Activated CD4-positive, alpha-beta T cell treated with anti-CD3 and anti-CD28 coated beads for 24 hours (primary cell): ENCODE results near the gene ARL6IP4.
"Not testable (repeated sequence)": the region's sequence is repeated elsewhere in the genome, so short reads cannot be mapped to it uniquely, and the experiment has no call there.

Source experiments
- DNase-seq, 2 donors: peaks; one replicate each; pipeline ENCODE4 v3.0.0-alpha.2; 2020; ENCODE audit warnings: low read depth in 2 of 2

ARL6IP4 gene

DNA sequence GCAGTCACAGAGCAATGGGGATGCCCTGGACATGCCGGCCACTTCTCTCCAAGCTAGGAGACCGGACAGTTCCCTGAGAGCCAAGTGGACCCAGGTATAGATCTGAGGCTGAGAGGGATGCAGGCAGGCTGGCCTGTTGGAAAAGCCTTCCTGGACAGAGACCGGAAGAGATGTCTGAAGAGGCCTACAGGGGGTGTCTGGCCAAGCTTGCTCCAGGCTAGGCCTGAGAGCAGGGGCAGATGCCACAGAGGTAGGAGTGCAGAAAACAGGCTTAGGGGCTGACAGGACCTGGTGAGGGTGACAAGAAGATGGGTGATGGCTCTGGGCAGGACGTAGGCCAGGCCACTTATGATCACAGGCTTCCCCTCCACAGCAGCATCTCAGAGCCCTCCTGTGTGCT, 30.2 kb downstream of the ARL6IP4 start:
- DNase-seq = no peak

DNA sequence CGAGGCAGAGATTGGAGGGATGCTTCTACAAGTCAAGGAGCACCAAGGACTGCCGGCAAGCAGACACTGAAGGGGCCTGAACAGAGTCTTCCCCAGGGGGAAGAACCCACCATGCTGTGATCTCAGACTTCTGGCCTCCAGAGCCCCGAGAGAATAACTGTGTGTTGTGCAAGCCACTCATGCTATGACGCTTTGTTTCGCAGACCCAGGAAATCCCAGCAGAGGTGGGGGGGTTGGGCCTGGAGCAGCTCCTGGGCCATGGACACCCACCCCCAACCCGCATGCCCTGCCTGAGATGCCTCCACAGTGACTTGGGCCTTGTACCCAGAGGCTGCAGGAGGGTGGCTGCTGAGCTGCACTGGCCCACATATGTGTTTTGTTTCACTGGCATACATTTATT, 31.2 kb downstream of the ARL6IP4 start:
- no peak for DNase-seq

DNA sequence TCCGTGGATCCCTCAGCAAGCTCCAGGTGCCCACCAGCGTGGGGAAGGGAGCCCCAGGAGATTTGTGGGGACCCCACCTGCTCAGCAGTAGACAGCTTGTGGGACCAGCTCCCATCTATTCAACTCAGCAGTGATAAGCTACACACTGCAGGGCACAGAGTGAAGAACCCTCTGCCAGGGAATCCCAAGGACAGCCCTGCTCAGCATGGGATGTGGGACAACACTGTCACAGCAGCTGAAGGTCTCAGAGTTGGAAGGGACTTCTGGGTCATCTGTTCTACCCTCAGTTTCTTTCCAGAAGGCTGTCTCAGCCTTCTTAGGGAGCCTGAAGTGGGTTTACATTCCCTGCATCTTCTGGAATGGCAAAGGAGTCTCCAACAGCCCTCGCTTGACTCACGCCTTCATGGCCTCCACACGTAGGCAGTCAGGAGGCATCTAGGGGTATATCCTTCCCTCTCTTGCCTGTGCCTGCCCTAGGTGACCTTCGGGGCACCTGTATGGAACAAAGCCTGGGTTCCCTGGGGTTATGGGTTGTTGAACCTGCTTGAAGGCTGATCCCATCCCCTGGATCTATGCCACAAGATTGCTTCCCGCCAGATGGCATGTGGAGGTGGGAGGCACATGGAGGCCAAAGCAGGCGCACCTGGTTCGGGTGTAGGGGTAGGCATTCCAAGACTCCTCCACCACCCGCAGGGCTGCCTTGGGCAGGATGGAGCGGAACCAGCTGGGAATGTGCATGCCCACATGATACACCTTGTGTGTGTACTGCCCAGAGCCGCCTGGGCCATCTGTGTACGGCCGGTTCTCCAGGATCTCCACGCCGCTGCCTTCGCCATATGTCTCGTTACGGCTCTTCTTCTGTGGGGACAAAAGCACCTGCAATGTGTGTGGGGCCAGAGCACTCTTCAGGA, 33.0 kb downstream of the ARL6IP4 start:
- DNase-seq = no peak

DNA sequence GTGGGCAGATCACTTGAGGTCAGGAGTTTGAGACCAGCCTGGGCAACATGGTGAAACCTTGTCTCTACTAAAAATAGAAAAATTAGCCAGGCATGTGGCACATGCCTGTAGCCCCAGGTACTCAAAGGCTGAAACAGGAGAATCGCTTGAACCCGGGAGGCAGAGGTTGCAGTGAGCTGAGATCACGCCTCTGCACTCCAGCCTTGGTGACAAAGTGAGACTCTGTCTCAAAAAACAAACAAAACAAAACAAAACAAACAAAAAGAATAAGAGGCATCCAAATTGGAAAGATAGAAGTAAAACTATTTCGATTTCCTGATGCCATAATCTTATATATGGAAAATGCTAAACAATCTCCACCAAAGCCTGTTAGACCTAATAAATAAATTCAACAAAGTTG, 34.0 kb downstream of the ARL6IP4 start:
- DNase-seq = not testable (repeated sequence)

DNA sequence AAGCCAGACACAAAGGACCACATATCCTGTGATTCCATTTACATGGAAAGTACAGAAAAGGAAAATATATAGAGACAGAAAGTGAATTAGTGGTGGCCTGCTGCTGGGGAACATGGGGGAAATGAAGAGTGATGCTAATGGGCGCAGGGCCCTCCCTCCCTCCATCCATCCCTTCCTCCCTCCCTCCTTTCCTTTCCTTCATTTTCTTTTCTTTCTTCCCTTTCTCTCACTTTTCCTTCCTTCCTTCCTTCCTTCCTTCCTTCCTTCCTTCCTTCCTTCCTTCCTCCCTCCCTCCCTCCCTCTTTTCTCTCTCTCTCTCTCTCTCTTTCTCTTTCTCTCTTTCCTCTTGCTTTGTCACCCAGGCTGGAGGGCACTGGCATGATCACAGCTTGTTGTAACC, 37.3 kb downstream of the ARL6IP4 start:
- no peak for DNase-seq

DNA sequence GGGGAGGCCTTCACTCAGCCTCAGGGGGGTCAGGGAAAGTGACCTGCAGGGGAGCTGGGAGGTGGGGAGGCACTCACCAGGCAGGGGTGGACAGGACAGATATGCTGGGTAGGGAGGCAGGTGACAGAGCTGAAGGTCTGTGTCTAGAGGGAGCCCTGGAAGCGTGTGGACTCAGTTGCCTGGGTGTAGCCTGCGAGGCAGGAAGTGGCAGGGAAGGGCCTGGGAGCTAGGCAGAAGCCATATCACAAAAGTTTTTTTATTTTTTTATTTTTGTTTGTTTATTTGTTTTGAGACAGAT, 39.3 kb downstream of the ARL6IP4 start:
- no peak for DNase-seq

DNA sequence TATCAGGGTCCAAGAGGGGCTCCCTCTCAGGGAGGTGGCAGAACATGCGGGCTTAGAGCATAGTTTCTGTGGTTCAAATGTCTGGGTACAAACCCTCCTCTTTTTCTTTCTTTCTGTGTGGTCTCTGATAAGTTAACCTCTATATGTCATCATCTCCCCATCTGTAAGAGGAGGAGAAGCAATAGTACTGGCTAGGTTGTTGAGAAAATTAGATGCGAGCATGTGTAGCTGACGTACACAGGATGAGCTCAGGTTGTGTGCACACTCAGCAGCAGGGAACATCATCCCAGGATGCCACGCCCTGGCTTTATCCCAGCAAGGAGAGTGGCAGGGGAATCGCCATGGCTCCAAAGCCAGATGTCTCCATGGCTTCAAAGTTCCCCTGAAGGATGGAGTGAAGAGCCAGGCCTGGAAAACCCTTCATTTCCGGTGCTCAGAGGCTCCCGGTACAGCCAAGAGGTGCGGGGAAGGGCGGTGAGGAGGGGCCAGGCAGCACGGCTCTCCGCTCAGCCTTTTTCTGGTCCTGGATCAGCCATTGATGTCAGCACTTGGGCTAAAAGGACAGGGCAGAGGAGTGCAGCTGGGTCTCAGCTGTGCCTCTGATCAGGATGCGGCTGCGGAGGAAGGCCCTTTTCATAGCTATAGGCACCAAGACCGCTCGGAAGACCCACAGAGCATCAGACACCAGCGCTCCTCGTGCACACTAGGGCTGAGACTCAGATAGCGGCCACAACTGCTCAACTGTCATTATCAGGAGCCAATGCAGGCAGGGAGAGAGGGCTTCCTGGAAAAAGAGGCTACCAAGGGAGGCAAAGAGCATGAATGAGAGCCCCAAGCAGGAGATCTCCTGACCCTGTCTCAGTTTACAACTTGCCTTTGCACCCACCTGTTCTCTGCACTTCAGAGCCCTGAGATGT, 41.5 kb downstream of the ARL6IP4 start:
- no peak for DNase-seq

DNA sequence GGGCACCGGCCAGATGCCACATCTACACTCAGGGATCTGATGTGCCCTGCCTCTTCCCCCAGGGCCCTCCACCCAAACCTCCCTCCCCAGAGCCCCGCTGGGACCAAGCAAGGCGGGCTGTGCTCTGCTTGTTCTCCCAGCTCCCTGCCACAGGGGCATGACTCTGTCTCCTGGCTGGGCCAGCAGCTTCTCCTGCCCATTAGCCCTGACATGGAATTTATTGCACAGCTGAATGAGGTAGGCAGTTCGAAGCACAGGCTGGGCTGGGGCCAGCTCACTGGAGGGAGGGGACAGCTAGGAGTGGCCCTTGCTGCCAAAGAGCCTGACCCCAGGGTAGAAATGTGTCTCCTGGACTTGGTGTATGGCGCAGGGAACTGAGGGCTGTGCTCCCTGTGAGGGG, 42.4 kb downstream of the ARL6IP4 start:
- DNase-seq = no peak

DNA sequence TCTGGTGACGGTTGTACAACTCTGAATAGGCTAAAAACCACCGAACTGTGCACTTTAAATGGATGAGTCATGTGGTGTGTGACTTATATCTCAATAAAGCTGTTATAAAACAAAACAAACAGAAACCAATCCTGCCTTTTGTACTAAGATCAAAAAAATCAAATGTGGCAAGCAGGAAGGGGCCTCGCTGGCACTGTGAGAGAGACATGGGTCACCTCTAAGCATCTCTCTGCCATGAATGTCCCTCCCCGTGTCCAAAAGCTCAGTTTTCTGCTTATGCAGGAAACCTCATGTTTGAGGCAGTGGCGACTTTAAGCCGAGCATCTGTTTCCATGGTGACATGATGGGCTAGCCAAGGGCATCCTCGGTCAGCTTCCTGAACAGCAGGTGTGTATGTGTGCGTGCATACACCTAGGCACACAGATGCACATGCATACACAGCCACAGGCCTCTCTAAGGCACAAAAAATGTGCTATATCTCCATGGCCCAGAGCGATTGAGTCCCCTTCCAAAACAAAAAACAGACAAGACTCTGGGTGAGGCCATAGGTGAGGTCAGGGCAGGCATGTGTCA, 44.4 kb downstream of the ARL6IP4 start:
- peak in 1 of 2 donors; percentile 6 for DNase-seq

DNA sequence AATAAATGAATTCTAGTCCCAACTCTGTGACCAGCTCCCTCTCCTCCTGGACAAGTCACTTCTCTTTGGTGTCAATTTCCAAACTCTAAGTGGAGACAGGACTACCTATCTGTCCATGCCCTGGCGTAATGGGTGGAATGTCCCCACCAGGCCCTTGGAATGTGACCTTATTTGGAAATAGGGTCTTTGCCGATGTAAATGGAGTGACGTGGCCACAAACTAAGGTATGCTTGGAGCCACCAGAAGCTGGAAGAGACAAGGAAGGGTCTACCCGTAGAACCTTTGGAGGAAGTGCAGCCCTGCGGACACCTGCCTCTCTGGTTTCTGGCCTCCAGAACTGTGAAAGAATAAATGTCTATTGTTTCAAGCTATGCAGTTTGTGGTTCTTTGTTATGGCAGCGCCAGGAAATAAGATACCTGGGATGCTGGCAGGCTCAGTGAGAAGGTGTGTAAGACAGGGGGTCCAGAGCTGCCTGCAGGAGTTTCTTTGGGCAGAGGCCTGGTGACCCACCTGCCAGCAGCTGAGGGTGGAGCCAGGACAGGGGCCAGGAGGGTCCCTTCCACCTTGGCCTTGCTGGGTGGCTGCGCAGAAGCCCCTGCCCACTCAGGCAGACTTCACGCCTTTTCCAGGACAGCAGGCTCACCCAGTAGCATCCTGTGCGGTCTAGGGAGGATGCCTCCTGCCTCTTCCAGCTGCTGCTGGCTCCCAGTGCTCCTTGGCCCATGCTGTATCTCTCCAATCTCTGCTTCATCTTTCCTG, 45.8 kb downstream of the ARL6IP4 start:
- no peak for DNase-seq

DNA sequence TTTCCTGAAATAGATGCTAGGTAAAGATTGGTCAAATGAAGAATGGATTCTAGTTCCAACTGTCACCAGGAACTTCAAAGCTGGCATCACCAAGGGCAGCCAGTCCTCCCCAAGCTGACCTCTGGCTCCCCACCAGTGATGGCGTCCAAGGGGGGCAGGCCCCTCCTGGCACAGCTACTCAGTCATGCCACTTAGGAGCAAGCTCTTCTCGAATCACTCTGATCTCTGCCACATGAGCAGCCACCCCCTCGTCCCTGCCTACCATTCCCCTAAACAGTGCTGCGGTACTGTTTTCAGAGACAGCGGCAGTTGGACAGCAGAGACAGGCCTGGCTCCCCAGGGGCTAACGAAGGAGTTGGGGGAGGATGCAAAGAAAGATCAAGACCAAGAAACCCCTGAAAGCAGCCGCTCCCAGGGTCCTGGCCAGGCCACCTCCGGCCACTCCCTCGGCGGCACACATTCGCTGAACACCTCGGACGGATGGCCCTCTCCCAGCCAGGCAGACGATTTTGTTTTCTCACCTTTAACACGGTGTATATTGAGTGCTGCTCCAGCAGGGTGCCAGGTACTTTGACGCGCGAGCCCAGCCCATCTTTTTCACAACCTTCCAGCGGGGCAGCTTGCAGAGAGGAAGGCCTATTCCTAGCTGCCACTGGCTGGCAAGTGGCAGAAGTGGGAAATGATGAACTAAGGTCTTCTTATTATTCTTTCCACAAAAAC, 47.4 kb downstream of the ARL6IP4 start:
- DNase-seq = no peak

DNA sequence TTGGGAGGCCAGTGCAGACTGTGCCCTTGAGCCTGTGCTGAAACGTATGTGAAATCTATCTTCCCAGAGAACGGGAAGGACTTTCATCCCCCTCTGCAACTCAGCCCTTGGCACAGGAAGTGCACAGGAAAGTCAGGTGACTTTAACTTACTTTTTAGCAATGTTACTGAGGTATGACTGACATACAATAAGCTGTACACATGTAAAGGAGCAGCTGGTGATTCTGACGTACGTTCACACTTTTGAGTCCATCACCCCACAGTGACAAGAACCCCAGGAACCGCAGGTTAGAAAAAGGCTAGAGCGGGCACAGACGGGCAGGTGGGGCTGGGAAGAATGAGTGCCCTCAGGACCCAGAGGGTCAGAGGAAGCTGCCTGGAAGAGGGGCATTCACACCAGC, 48.0 kb downstream of the ARL6IP4 start:
- DNase-seq = no peak

DNA sequence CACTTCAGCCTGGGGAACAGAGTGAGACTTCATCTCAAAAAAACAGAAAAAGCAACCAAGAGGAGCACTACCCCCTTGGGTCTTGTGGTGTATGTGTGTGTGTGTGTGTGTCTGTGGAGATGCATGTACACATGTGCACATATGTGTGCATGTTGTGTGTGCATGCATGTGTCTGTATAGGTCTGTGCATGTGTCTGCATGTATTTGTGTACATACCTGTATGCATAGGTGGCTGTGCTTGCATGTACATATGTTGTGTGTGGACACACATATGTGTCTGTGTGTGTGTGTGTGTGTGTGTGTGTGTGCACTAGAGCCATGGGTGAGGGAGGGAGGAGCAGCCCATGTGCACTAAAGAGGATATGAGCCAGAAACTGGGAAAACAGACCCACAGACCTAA, 49.1 kb downstream of the ARL6IP4 start:
- no peak for DNase-seq

DNA sequence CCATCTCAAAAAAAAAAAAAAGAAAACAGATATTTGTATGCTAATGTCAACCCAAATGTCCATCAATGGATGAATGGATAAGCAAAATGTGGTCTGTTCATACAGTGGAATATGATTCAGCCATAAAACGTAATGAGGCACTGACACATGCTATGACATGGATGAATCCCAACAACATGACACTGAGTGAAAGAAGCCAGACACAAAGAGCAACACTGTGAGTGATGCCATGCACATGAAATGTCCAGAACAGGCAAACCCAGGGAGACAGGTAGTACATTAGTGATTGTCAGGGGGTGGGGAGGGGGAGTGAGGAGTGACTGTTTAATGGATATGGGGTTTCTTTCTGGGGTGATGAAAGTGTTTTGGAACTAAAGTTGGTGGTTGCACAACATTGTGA, 50.2 kb downstream of the ARL6IP4 start:
- DNase-seq = no peak

DNA sequence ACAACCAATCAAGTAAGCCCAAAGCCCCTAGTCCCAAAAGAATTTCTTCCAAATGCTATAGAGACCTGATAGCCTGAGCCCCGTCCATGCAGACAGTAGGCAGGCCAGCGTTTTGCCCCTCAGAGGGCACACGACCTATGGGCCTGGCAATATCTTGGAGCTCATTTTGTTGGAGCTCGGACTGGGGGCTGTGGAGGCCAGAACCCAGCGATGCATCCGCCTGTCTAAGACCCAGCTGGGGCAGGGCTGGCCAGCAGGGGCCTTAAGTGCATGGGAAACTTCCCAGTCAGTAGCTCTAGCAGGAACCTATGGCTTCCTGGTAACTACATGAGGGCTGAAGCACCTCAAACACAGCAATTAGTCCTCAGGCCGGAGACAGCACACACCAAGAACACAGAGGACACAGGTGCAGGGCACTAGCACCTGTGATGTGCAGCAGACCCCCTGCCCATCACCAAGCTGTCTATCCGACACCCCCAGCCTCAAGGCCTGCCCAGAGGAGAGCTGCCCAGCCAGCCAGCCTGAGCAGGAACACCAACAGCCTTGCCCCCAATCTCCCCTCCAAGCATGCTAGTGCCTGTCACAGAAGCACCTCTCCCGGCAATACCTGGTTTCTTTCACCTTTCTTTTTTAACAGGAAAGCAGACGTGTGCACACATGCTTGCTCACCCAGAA, 50.8 kb downstream of the ARL6IP4 start:
- DNase-seq = no peak
